H9 (cell line): ENCODE data around the gene ZHX3. TPM values are rescaled to one million over a fixed set of nuclear protein-coding genes. Genes with fewer than 3 reads are reported as not detected.

Experiments used
- DNase-seq: peaks from one replicate; pipeline ENCODE4 v3.0.0-alpha.2; 2017
- H2AFZ ChIP-seq: one replicate; pipeline ENCODE4 v1.6.1; 2013; ENCODE audit warnings: mild to moderate bottlenecking, low read length, control low read depth, moderate library complexity
- H2AK5ac ChIP-seq: 2 replicates; pipeline ENCODE4 v1.6.1; 2013; ENCODE audit warnings: low read length, control low read depth, mixed read lengths; ENCODE audit not compliant: insufficient read length
- H2BK120ac ChIP-seq: one replicate; pipeline ENCODE4 v1.6.1; 2013; ENCODE audit warnings: low read depth, mild to moderate bottlenecking, low read length, control low read depth, inconsistent platforms; ENCODE audit not compliant: poor library complexity, severe bottlenecking
- H2BK12ac ChIP-seq: 2 replicates; pipeline ENCODE4 v1.6.1; 2013; ENCODE audit warnings: low read length, control low read depth, mixed read lengths, low read depth; ENCODE audit not compliant: insufficient read length
- H2BK15ac ChIP-seq: 2 replicates; pipeline ENCODE4 v1.6.1; 2013; ENCODE audit warnings: low read depth, low read length, control low read depth
- H2BK20ac ChIP-seq: one replicate; pipeline ENCODE4 v1.6.1; 2013; ENCODE audit warnings: low read depth, mild to moderate bottlenecking, low read length, control low read depth, inconsistent platforms; ENCODE audit not compliant: poor library complexity, severe bottlenecking
- H2BK5ac ChIP-seq: 2 replicates; pipeline ENCODE4 v1.6.1; 2013; ENCODE audit warnings: low read length, control low read depth, mixed read lengths; ENCODE audit not compliant: insufficient read length
- H3K14ac ChIP-seq: 2 replicates; pipeline ENCODE4 v1.6.1; 2013; ENCODE audit warnings: low read length, control low read depth; ENCODE audit not compliant: insufficient read depth
- H3K18ac ChIP-seq: 2 replicates; pipeline ENCODE4 v1.6.1; 2013; ENCODE audit warnings: low read depth, mild to moderate bottlenecking, mixed read lengths, low read length, control low read depth; ENCODE audit not compliant: insufficient read length
- H3K23ac ChIP-seq: 2 replicates; pipeline ENCODE4 v1.6.1; 2013; ENCODE audit warnings: low read length, control low read depth, mixed read lengths, low read depth; ENCODE audit not compliant: insufficient read length
- H3K23me2 ChIP-seq: 2 replicates; pipeline ENCODE4 v1.6.1; 2013; ENCODE audit warnings: low read depth, mild to moderate bottlenecking, mixed read lengths, low read length, control low read depth; ENCODE audit not compliant: insufficient read length, poor library complexity, severe bottlenecking
- H3K27ac ChIP-seq: 2 replicates; pipeline ENCODE4 v1.5.1; 2013; ENCODE audit warnings: low read length, control low read depth, mixed read lengths, low read depth; ENCODE audit not compliant: insufficient read length
- H3K27me3 ChIP-seq: 2 replicates; pipeline ENCODE4 v1.6.1; 2013; ENCODE audit warnings: low read length, control low read depth, inconsistent platforms; ENCODE audit not compliant: insufficient read depth
- H3K4ac ChIP-seq: 2 replicates; pipeline ENCODE4 v1.6.1; 2013; ENCODE audit warnings: low read depth, mild to moderate bottlenecking, control low read depth, inconsistent platforms, low read length, moderate library complexity
- H3K4me1 ChIP-seq: 2 replicates; pipeline ENCODE4 v1.6.1; 2013; ENCODE audit warnings: low read length, control low read depth, inconsistent platforms; ENCODE audit not compliant: insufficient read depth
- H3K4me2 ChIP-seq: 2 replicates; pipeline ENCODE4 v1.6.1; 2013; ENCODE audit warnings: low read length, control low read depth, mixed read lengths; ENCODE audit not compliant: insufficient read length, insufficient read depth
- H3K56ac ChIP-seq: 2 replicates; pipeline ENCODE4 v1.6.1; 2013; ENCODE audit warnings: low read depth, mild to moderate bottlenecking, mixed read lengths, low read length, control low read depth; ENCODE audit not compliant: insufficient read length
- H3K79me1 ChIP-seq: 2 replicates; pipeline ENCODE4 v1.6.1; 2013; ENCODE audit warnings: low read depth, mild to moderate bottlenecking, moderate library complexity, low read length, control low read depth, inconsistent platforms; ENCODE audit not compliant: insufficient read depth, poor library complexity, severe bottlenecking
- H3K79me2 ChIP-seq: 2 replicates; pipeline ENCODE4 v1.6.1; 2013; ENCODE audit warnings: low read length, control low read depth, inconsistent platforms; ENCODE audit not compliant: insufficient read depth
- H3K9ac ChIP-seq: 2 replicates; pipeline ENCODE4 v1.6.1; 2013; ENCODE audit warnings: low read length, control low read depth, mixed read lengths; ENCODE audit not compliant: insufficient read length; ENCODE audit errors: extremely low read depth
- H3K9me3 ChIP-seq: one replicate; pipeline ENCODE4 v1.6.1; 2013; ENCODE audit warnings: low read depth, low read length, inconsistent platforms; ENCODE audit not compliant: control insufficient read depth
- H3T11ph ChIP-seq: one replicate; pipeline ENCODE4 v1.6.1; 2013; ENCODE audit warnings: mild to moderate bottlenecking, low read length, control low read depth, inconsistent platforms
- H4K20me1 ChIP-seq: one replicate; pipeline ENCODE4 v1.6.1; 2013; ENCODE audit not compliant: control insufficient read depth, insufficient read length, insufficient read depth
- H4K5ac ChIP-seq: 2 replicates; pipeline ENCODE4 v1.6.1; 2013; ENCODE audit warnings: low read depth, mild to moderate bottlenecking, mixed read lengths, low read length, control low read depth; ENCODE audit not compliant: insufficient read length
- H4K8ac ChIP-seq: replicated peaks from 2 replicates; pipeline ENCODE4 v1.6.1; 2013; ENCODE audit warnings: low read length, control low read depth, mixed read lengths, low read depth; ENCODE audit not compliant: insufficient read length
- H4K91ac ChIP-seq: 2 replicates; pipeline ENCODE4 v1.6.1; 2013; ENCODE audit warnings: low read depth, mild to moderate bottlenecking, moderate library complexity, mixed read lengths, low read length, control low read depth; ENCODE audit not compliant: insufficient read length
- H3K27ac Mint-ChIP-seq, 3 experiments: 2 replicates in 2 of 3; 3 replicates in 1 of 3; pipeline ENCODE4 v1.8.0; 2020 to 2021; ENCODE audit warnings: mixed read lengths in 3 of 3, mild to moderate bottlenecking in 1 of 3, moderate library complexity in 1 of 3
- H3K27me3 Mint-ChIP-seq: 2 replicates; pipeline ENCODE4 v1.8.0; 2021; ENCODE audit warnings: low read depth, mild to moderate bottlenecking, moderate library complexity, mixed read lengths
- H3K36me3 Mint-ChIP-seq, 3 experiments: 2 replicates in 2 of 3; 3 replicates in 1 of 3; pipeline ENCODE4 v1.8.0; 2020 to 2021; ENCODE audit warnings: low read depth in 3 of 3, mixed read lengths in 3 of 3; ENCODE audit not compliant: insufficient read depth in 1 of 3
- H3K4me1 Mint-ChIP-seq, 2 experiments: 2 replicates each; pipeline ENCODE4 v1.8.0; 2020; ENCODE audit warnings: mixed read lengths in 2 of 2
- H3K4me3 Mint-ChIP-seq, 2 experiments: 2 replicates in 1 of 2; 3 replicates in 1 of 2; pipeline ENCODE4 v1.8.0; 2020 to 2021; ENCODE audit warnings: mild to moderate bottlenecking in 2 of 2, mixed read lengths in 2 of 2, moderate library complexity in 1 of 2
- H3K9me3 Mint-ChIP-seq, 2 experiments: 2 replicates in 1 of 2; 3 replicates in 1 of 2; pipeline ENCODE4 v1.8.0; 2020; ENCODE audit warnings: mild to moderate bottlenecking in 2 of 2, mixed read lengths in 2 of 2, moderate library complexity in 1 of 2
- CTCF ChIP-seq: fragments of 200-600 bp; sonication (generic); conservative IDR thresholded peaks from 3 replicates; pipeline ENCODE4 v1.8.0; 2021; ENCODE audit warnings: antibody characterized with exemption, mild to moderate bottlenecking
- WGBS: extraction: QIAGEN DNeasy Blood & Tissue Kit; methylation state at CpG from one replicate; pipeline ENCODE4 v1.1.7; 2013; ENCODE audit warnings: missing lambda C conversion rate, low lambda C conversion rate, mixed read lengths; ENCODE audit not compliant: insufficient read length; ENCODE audit errors: extremely low coverage; 5-methylcytosine and 5-hydroxymethylcytosine counted together
- total RNA-seq: library from RNA; stranded (reverse); gene quantifications from 2 replicates; pipeline ENCODE4 v1.2.1, GENCODE V29; 2021

ZHX3 gene
- total RNA-seq, 1 experiment from 2014 or later: 4.4 TPM

- peaks cover 4 to 7% of the 10 kb centered on the region in 2 experiments for H3K4me1 Mint-ChIP-seq
- peaks cover 2% of the 10 kb centered on the region; the same call in 1 of the 2 replicates for H3K27me3 Mint-ChIP-seq
- H4K8ac ChIP-seq: no peak overlapping the region
- no CpG with 5 or more reads among the region's 1 CpG for WGBS
- DNase-seq: no peak
- no peaks in the 10 kb centered on the region for H3K9me3 ChIP-seq
- H2BK120ac ChIP-seq: no peak overlapping the region
- no peak for TF ChIP-seq CTCF
- H3K27ac ChIP-seq: no peak overlapping the region
- no peaks in the 10 kb centered on the region for H3K36me3 Mint-ChIP-seq
- H4K91ac ChIP-seq: no peak overlapping the region
- no peaks in the 10 kb centered on the region for H4K20me1 ChIP-seq
- no peak overlapping the region for H2AK5ac ChIP-seq
- no peak overlapping the region for H3K56ac ChIP-seq
- H3K14ac ChIP-seq: no peak overlapping the region
- H3K18ac ChIP-seq: no peak overlapping the region
- no peak overlapping the region for H2BK5ac ChIP-seq
- H3K9me3 Mint-ChIP-seq: no peaks in the 10 kb centered on the region
- no peak overlapping the region for H4K5ac ChIP-seq
- H3T11ph ChIP-seq: no peak overlapping the region
- no peak overlapping the region for H2AFZ ChIP-seq
- no peak overlapping the region for H3K4me2 ChIP-seq
- no peaks in the 10 kb centered on the region for H3K79me1 ChIP-seq
- H2BK12ac ChIP-seq: no peak overlapping the region
- no peak overlapping the region for H3K23ac ChIP-seq
- H3K4me3 Mint-ChIP-seq: no peak overlapping the region
- H3K9ac ChIP-seq: no peak overlapping the region
- no peaks in the 10 kb centered on the region for H3K4me1 ChIP-seq
- no peak overlapping the region for H2BK20ac ChIP-seq
- no peaks in the 10 kb centered on the region for H3K27me3 ChIP-seq
- H2BK15ac ChIP-seq: no peak overlapping the region
- H3K23me2 ChIP-seq: no peaks in the 10 kb centered on the region
- no peaks in the 10 kb centered on the region for H3K79me2 ChIP-seq
- no peak overlapping the region for H3K27ac Mint-ChIP-seq
- no peak overlapping the region for H3K4ac ChIP-seq
These were observed 45.2 kb downstream of the ZHX3 start for GRCh38 chr20:41272339-41272738.
